ENCODE measurements around the gene NOL4L.

GRCh38 chr20:32396646-32397160, 188.4 kb downstream of the NOL4L start:
- TF ChIP-seq CTCF (IDR thresholded peaks at IDR 0.05) (no peak), POLR2A (IDR thresholded peaks at IDR 0.05) (no peak), EP300 (IDR thresholded peaks at IDR 0.05) (no peak)

All from suprapubic skin (tissue), 3 donors.